Liver (tissue), 9 donors: ENCODE data around the gene GRK5. TPM values are rescaled to one million over a fixed set of nuclear protein-coding genes. Genes with fewer than 3 reads are reported as not detected.

Experiments
- DNase-seq: peaks from one replicate; pipeline ENCODE4 v3.0.0-alpha.2; 2017; ENCODE audit warnings: low spot score
- H3K27ac ChIP-seq, 2 donors: one replicate each; pipeline ENCODE4 v1.7.0; 2013; ENCODE audit warnings: inconsistent platforms in 2 of 2, low read length in 2 of 2, control low read depth in 1 of 2, low read depth in 1 of 2, mild to moderate bottlenecking in 1 of 2
- H3K27me3 ChIP-seq, 4 donors: one replicate each; pipeline versions ENCODE4 v1.6.1 to v1.7.0; 2013; ENCODE audit warnings: low read length in 3 of 4, inconsistent platforms in 1 of 4, mild to moderate bottlenecking in 1 of 4, moderate library complexity in 1 of 4; ENCODE audit not compliant: control insufficient read depth in 4 of 4, insufficient read depth in 4 of 4
- H3K36me3 ChIP-seq, 4 donors: one replicate each; pipeline versions ENCODE4 v1.6.1 to v1.7.0; 2013; ENCODE audit warnings: low read length in 3 of 4, mild to moderate bottlenecking in 3 of 4, low read depth in 1 of 4, moderate library complexity in 1 of 4; ENCODE audit not compliant: control insufficient read depth in 4 of 4, insufficient read depth in 3 of 4
- H3K4me1 ChIP-seq, 4 donors: one replicate each; pipeline versions ENCODE4 v1.6.1 to v1.7.0; 2013; ENCODE audit warnings: low read length in 3 of 4, mild to moderate bottlenecking in 3 of 4, moderate library complexity in 1 of 4; ENCODE audit not compliant: control insufficient read depth in 4 of 4, insufficient read depth in 4 of 4
- H3K4me3 ChIP-seq, 3 donors: one replicate each; pipeline versions ENCODE4 v1.6.1 to v1.7.0; 2013; ENCODE audit warnings: low read length in 3 of 3, control low read depth in 1 of 3, low read depth in 1 of 3, mild to moderate bottlenecking in 1 of 3
- H3K9ac ChIP-seq, 2 donors: one replicate each; pipeline ENCODE4 v1.7.0; 2013; ENCODE audit warnings: low read length in 2 of 2, mild to moderate bottlenecking in 2 of 2, moderate library complexity in 2 of 2, control low read depth in 1 of 2, low read depth in 1 of 2
- H3K9me3 ChIP-seq, 4 donors: one replicate each; pipeline versions ENCODE4 v1.6.1 to v1.7.0; 2013; ENCODE audit warnings: low read length in 3 of 4; ENCODE audit not compliant: control insufficient read depth in 4 of 4
- ATF3 ChIP-seq: IDR thresholded peaks from 2 replicates; pipeline ENCODE4 v1.6.1; 2016; ENCODE audit warnings: antibody characterized with exemption
- CTCF ChIP-seq: fragments of 150-350 bp; IDR thresholded peaks from 2 replicates; pipeline ENCODE4 v1.5.1; 2017; ENCODE audit warnings: improper control_type of control experiment, low read depth, low read length; ENCODE audit not compliant: missing input control
- EGR1 ChIP-seq, 2 donors: IDR thresholded peaks; 2 replicates each; pipeline ENCODE4 v1.6.1; 2016 to 2018; ENCODE audit warnings: antibody characterized with exemption in 2 of 2, low read depth in 2 of 2
- FOXA2 ChIP-seq: IDR thresholded peaks from 2 replicates; pipeline ENCODE4 v1.6.1; 2016; ENCODE audit warnings: antibody characterized with exemption
- GABPA ChIP-seq, 2 donors: IDR thresholded peaks in 1 of 2; conservative IDR thresholded peaks in 1 of 2; 2 replicates each; pipeline ENCODE4 v1.6.1; 2016; ENCODE audit warnings: antibody characterized with exemption in 2 of 2, mild to moderate bottlenecking in 1 of 2, moderate library complexity in 1 of 2
- HNF4A ChIP-seq, 2 donors: conservative IDR thresholded peaks; 2 replicates each; pipeline ENCODE4 v1.6.1; 2016; ENCODE audit warnings: antibody characterized with exemption in 2 of 2, mild to moderate bottlenecking in 2 of 2
- HNF4G ChIP-seq: IDR thresholded peaks from 2 replicates; pipeline ENCODE4 v1.6.1; 2016; ENCODE audit warnings: antibody characterized with exemption
- JUND ChIP-seq, 2 donors: IDR thresholded peaks; 2 replicates each; pipeline ENCODE4 v1.6.1; 2016; ENCODE audit warnings: antibody characterized with exemption in 2 of 2
- RAD21 ChIP-seq, 2 donors: IDR thresholded peaks; 2 replicates each; pipeline ENCODE4 v1.6.1; 2016; ENCODE audit warnings: antibody characterized with exemption in 2 of 2, mild to moderate bottlenecking in 2 of 2
- RXRA ChIP-seq, 2 donors: IDR thresholded peaks; 2 replicates each; pipeline ENCODE4 v1.6.1; 2017 to 2018; ENCODE audit warnings: antibody characterized with exemption in 2 of 2, mild to moderate bottlenecking in 1 of 2
- SP1 ChIP-seq: IDR thresholded peaks from 2 replicates; pipeline ENCODE4 v1.6.1; 2018; ENCODE audit warnings: antibody characterized with exemption, mild to moderate bottlenecking
- TAF1 ChIP-seq: conservative IDR thresholded peaks from 2 replicates; pipeline ENCODE4 v1.6.1; 2016; ENCODE audit warnings: antibody characterized with exemption, mild to moderate bottlenecking
- YY1 ChIP-seq: IDR thresholded peaks from 2 replicates; pipeline ENCODE4 v1.6.1; 2016; ENCODE audit warnings: antibody characterized with exemption, mild to moderate bottlenecking
- WGBS: extraction: QIAGEN DNeasy Blood & Tissue Kit; methylation state at CpG from one replicate; pipeline ENCODE4 v1.1.7; 2013; 5-methylcytosine and 5-hydroxymethylcytosine counted together
- polyA plus RNA-seq, 2 donors: library from polyadenylated mRNA; stranded (reverse) in 1 of 2; unstranded in 1 of 2; fragments of 200-250 nt in 1 of 2; fragments of >200 nt in 1 of 2; fragmentation: Nextera tagmentation in 1 of 2; extraction: Ambion mirVana in 1 of 2; gene quantifications; one replicate each; pipeline versions ENCODE4 v1.2.1 to v1.2.3, GENCODE V29; 2013 to 2015
- total RNA-seq, 2 donors: library from RNA; depleted of rRNA; stranded (reverse); fragments of >200 nt; gene quantifications; one replicate each; pipeline ENCODE4 v1.2.3, GENCODE V29; 2014
- TF ChIP-seq, protein P1 (sequence below): IDR thresholded peaks from 2 replicates; pipeline ENCODE4 v1.6.1; 2016; ENCODE audit warnings: antibody characterized with exemption
- TF ChIP-seq, protein P2 (sequence below): IDR thresholded peaks from 2 replicates; pipeline ENCODE4 v1.6.1; 2016; ENCODE audit warnings: antibody characterized with exemption
- TF ChIP-seq, protein P3 (sequence below): IDR thresholded peaks from 2 replicates; pipeline ENCODE4 v1.6.1; 2016; ENCODE audit warnings: antibody characterized with exemption, mild to moderate bottlenecking
- donor health status: healthy.
- donor health status: healthy.
- donor health status: healthy.
- donor health status: healthy.
- donor health status: healthy.

Gene GRK5
- total and polyA plus RNA-seq, 4 donors: 2.1 to 6.6 (median 5.1) TPM

DNA sequence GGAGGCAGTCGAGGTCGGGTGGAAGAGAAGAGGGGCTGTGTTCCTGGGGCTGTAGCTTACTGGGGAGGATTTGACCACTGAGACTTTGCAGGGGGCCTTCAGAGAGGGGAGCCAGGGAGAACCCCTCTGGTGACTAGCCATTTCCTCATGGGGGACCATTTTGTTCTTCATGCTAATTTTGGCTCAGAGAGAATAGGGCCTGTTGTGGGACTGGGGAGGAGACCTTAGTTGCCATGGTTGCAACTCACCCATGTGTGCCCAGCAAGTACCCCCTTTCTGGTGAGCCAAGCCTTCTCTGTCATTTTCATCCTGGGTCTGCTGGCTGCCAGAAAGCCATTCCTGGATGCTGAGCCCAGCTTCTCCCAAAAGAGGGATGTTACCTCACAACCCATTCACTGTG lies 120.9 kb downstream of the GRK5 start:
- Histone ChIP-seq H3K36me3 (no peaks in the 10 kb centered on the region), H3K27ac (no peak overlapping the region)

DNA sequence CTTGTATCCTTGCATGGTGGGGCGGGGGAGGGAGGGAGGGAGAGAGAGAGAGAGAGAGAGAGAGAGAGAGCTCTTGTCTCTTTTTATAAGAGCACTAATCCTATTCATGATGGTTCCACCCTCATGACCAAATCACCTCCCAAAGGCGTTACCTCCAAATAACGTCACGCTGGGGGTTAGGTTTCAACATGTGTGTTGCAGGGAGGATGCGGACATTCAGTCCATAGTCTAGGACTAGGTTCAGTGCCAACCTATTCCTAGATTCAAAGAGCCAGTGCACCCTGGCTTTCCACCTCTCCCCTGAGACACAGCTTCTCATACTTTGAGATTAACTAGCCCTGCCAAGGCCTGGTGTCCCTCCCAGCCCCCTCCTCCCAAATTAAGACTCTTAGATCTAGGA lies 123.0 kb downstream of the GRK5 start:
- no peaks in the 10 kb centered on the region for H3K9me3 ChIP-seq
- 95% methylated on average over 5 of the region's 5 CpGs for WGBS
- H3K9ac ChIP-seq: no peak overlapping the region
- no peaks in the 10 kb centered on the region for H3K36me3 ChIP-seq
- H3K4me1 ChIP-seq: no peaks in the 10 kb centered on the region
- DNase-seq: no peak
- H3K27ac ChIP-seq: peak overlapping the region in 1 of 2 donors; percentile 37
- no peaks in the 10 kb centered on the region for H3K27me3 ChIP-seq
- no peak overlapping the region for H3K4me3 ChIP-seq
- TF ChIP-seq RAD21 (IDR thresholded peaks at IDR 0.05): no peak
- no peak for TF ChIP-seq YY1
- TF ChIP-seq, protein P1, sequence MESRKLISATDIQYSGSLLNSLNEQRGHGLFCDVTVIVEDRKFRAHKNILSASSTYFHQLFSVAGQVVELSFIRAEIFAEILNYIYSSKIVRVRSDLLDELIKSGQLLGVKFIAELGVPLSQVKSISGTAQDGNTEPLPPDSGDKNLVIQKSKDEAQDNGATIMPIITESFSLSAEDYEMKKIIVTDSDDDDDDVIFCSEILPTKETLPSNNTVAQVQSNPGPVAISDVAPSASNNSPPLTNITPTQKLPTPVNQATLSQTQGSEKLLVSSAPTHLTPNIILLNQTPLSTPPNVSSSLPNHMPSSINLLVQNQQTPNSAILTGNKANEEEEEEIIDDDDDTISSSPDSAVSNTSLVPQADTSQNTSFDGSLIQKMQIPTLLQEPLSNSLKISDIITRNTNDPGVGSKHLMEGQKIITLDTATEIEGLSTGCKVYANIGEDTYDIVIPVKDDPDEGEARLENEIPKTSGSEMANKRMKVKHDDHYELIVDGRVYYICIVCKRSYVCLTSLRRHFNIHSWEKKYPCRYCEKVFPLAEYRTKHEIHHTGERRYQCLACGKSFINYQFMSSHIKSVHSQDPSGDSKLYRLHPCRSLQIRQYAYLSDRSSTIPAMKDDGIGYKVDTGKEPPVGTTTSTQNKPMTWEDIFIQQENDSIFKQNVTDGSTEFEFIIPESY: no peak
- TF ChIP-seq ATF3: no peak

More for the DNA sequence above, 120.9 kb downstream of the GRK5 start:
- 85% methylated on average over 2 of the region's 2 CpGs for WGBS
- TF ChIP-seq TAF1 (no peak), GABPA (IDR thresholded peaks at IDR 0.05 in 1 of 2, conservative IDR thresholded peaks at IDR 0.05 in 1 of 2) (no peak), HNF4G (no peak), EGR1 (IDR thresholded peaks at IDR 0.05; ENCODE audit: low read depth in 2 of 2) (no peak)
- TF ChIP-seq, protein P2, sequence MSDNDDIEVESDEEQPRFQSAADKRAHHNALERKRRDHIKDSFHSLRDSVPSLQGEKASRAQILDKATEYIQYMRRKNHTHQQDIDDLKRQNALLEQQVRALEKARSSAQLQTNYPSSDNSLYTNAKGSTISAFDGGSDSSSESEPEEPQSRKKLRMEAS: no peak
- DNase-seq: no peak
- no peak overlapping the region for H3K4me3 ChIP-seq
- no peaks in the 10 kb centered on the region for H3K9me3 ChIP-seq
- H3K9ac ChIP-seq: no peak overlapping the region
- H3K4me1 ChIP-seq: peaks cover under 1 to 7% (median 2%) of the 10 kb centered on the region in 4 donors
- no peaks in the 10 kb centered on the region for H3K27me3 ChIP-seq

DNA sequence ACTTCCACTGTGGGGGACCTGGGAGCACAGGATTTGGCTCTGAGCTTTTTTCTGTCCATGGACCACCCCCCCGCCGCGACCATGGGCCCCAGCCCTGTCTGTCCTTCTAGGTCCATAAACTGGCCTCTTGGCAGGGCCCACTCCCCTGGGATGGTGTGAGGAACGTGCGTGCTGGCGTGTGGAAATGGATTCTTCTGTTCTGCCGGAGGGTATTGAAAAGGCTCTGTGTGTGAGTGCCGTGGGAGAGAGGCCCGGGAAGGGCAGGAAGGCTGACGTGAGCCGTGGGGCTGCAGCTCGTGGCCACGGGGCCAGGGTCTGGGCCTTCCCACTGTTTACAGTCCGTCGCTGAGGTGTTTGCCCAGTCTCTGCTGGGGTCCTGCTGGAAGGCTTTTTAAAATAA lies 123.7 kb downstream of the GRK5 start:
- peak overlapping the region in 1 of 2 donors; percentile 37 for H3K27ac ChIP-seq
- no peak for DNase-seq

More for the DNA sequence above, 123.7 kb downstream of the GRK5 start:
- Histone ChIP-seq H3K27me3 (no peaks in the 10 kb centered on the region), H3K9me3 (no peaks in the 10 kb centered on the region), H3K4me3 (no peak overlapping the region), H3K36me3 (no peaks in the 10 kb centered on the region), H3K4me1 (no peaks in the 10 kb centered on the region), H3K9ac (no peak overlapping the region)
- no peak for TF ChIP-seq RXRA (IDR thresholded peaks at IDR 0.05)
- TF ChIP-seq FOXA2: no peak
- TF ChIP-seq YY1: no peak
- TF ChIP-seq CTCF: no peak
- no peak for TF ChIP-seq SP1
- no peak for TF ChIP-seq RAD21 (IDR thresholded peaks at IDR 0.05)
- TF ChIP-seq, protein P1: no peak
- TF ChIP-seq HNF4A (conservative IDR thresholded peaks at IDR 0.05): no peak
- TF ChIP-seq JUND (IDR thresholded peaks at IDR 0.05): no peak
- no peak for TF ChIP-seq TAF1
- TF ChIP-seq, protein P3, sequence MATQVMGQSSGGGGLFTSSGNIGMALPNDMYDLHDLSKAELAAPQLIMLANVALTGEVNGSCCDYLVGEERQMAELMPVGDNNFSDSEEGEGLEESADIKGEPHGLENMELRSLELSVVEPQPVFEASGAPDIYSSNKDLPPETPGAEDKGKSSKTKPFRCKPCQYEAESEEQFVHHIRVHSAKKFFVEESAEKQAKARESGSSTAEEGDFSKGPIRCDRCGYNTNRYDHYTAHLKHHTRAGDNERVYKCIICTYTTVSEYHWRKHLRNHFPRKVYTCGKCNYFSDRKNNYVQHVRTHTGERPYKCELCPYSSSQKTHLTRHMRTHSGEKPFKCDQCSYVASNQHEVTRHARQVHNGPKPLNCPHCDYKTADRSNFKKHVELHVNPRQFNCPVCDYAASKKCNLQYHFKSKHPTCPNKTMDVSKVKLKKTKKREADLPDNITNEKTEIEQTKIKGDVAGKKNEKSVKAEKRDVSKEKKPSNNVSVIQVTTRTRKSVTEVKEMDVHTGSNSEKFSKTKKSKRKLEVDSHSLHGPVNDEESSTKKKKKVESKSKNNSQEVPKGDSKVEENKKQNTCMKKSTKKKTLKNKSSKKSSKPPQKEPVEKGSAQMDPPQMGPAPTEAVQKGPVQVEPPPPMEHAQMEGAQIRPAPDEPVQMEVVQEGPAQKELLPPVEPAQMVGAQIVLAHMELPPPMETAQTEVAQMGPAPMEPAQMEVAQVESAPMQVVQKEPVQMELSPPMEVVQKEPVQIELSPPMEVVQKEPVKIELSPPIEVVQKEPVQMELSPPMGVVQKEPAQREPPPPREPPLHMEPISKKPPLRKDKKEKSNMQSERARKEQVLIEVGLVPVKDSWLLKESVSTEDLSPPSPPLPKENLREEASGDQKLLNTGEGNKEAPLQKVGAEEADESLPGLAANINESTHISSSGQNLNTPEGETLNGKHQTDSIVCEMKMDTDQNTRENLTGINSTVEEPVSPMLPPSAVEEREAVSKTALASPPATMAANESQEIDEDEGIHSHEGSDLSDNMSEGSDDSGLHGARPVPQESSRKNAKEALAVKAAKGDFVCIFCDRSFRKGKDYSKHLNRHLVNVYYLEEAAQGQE: no peak
- 86% methylated on average over 15 of the region's 15 CpGs for WGBS
